DLD1 (cell line): ENCODE measurements around the gene GPR173.

Experiments used
- in situ Hi-C: cut with HindIII; loops from 2 replicates; pipeline ENCODE4 v1.10.0; 2017; ENCODE audit warnings: low sequenced_read_pairs

GPR173 gene

DNA sequence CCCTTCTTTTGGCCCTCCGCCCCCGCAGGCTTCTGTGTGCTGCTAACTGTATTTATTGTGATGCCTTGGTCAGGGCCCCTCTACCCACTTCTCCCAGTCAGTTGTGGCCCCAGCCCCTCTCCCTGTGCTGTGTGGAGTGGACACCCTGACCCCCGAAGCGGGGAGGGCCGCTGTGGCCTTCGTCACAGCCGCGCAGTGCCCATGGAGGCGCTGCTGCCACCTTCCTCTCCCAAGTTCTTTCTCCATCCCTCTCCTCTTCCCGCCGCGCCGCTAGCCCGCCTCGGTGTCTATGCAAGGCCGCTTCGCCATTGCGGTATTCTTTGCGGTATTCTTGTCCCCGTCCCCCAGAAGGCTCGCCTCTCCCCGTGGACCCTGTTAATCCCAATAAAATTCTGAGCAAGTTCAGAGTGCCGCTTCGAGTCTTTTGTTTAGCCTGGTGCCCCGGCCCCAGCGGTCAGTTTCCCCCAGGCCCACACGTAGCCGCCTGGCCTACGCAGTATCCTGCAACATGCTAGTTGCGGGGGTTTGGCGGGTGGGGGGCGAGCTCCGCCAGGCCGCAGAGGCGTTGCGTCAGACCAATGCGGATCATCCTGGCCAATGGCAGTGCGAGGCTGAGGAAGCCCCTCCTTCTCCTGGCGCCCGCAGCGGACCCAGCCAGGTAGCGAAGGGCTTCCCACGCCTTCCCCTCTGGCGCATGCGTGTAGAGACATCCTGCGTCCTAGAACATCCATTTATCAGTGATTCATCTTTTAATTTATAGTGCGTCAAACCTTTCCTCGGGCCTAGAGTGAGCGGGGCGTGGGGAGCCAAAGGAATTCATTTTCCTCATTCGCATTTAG lies 39.8 kb downstream of the GPR173 start:
- in situ Hi-C loops = no loop called here

- in situ Hi-C loops = no loop called here
These were observed 40.7 kb downstream of the GPR173 start for GRCh38 chrX:53089224-53089842.

DNA sequence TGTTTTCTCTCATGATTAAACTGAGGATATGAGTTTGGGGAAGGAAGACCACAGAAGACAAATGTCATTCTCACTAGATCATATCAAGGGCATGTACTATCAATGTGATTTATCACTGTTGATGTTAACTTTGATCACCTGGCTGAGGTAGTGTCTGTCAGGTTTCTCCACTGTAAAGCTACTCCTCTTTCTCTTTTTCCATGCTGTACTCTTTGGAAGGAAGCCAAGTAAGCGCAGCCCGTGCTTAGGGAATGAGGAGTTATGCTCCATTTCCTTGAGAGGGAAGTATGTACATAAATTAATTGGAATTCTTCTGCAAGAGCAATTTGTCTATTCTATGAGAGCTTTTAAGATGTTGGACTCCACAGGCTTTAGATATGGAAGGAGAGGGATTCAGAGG lies 41.3 kb downstream of the GPR173 start:
- in situ Hi-C loops = no loop called here

DNA sequence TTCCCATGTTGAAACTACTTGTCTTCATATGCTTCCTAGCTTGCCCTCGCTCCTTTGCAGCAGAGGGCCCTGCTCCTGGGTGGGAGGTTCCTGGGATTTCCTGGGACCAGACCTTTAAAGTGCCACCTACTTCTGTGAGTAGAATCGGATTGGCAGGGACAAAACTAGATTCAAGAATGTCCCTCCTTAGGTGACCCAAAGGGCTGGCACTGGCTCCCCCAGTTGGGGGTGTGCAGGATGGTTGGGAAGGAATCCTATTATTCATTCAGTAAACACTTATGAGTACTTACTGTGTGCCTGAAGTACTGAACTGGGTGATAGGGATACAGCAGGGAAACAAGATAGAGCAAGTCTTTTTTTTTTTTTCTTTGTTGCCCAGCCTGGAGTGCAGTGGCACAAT lies 42.8 kb downstream of the GPR173 start:
- in situ Hi-C loops = no loop called here

GRCh38 chrX:53093177-53093655 lies 44.6 kb downstream of the GPR173 start:
- in situ Hi-C loops = no loop called here

DNA sequence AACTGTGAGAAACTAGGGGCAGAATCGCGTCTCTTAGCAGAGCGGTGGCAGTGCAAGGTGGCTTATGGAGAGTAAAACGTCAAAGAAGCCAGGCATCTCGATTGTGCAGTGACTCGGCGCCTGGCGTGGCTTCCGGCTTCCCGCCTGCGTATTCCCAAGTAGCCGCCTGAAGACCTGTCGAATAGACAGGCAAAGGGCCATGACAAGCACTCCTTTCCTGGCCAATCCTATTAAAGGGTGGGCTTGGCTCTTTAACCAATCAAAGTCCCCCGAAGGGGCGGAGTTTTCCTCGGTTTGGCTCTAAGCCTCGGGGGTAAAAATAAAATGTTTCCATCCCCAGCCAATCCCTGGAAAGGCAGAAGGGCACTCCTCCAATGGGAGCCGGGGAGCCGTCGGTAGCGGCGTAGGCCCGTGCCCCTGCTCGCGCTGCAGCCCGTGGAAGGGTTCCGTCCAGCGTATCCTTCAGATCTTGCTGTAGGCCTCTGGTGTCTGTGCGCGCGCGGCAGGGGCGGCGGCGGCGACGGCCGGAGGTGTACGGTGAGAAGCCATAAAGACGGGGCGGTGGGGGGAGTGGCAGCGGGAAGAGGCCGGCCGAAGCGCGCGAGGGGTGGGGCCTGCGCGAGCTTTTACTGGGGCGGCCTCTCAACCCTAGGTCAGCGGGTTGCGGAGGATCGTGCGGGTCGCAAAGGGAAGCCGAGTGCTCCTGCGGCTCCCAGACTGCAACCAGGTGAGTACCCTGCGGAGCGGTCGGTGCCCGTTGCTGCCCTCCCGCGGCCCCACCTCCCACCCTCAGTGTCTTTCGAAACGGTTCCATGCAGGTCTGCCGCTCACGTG lies 45.4 kb downstream of the GPR173 start, which contains the start of gene KANTR:
Gene KANTR, plus strand, starts transcription at position 395 of the 834 bp plus-strand sequence. CDS start 30,131 bp downstream, outside the sequence.
- in situ Hi-C loops = no loop called here

- in situ Hi-C loops = no loop called here
These were observed 46.0 kb downstream of the GPR173 start for GRCh38 chrX:53094582-53094905.

GRCh38 chrX:53095796-53096195 lies 47.2 kb downstream of the GPR173 start:
- in situ Hi-C loops = no loop called here

DNA sequence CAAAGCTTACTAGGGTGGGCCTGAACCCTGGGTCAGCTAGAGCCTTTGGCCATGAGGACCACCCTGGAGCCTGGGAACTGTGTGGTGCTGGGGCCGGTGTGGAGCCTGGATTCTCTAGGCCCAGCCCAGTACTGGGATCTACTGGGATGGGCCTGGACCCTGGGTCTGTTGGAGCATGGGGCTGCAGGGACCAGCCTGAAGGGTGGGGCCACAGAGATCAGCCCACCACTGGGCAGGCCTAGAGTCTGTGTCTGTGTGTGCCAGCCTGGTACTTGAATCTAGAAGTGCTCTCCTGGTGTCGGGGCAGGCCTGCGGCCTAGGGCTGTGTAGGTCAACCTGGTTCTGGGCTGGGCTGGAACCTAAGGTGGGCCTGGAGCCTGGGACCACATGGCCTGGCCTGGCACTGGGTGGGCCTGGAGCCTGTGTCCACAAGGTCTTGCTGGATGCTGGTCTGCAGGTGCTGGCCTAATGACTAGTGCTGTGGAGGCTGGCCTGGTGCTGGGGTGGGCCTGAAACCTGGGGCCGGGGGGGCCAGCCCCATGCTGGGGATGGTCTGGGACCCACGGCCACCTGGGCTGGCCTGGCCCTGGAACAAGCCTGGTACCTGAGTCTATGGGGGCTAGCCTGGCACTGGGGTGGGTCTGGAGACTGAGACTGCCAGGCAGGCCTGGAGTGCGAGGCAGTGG lies 66.4 kb downstream of the GPR173 start:
- in situ Hi-C loops = no loop called here

GRCh38 chrX:53115550-53115874 lies 66.9 kb downstream of the GPR173 start:
- in situ Hi-C loops = no loop called here

DNA sequence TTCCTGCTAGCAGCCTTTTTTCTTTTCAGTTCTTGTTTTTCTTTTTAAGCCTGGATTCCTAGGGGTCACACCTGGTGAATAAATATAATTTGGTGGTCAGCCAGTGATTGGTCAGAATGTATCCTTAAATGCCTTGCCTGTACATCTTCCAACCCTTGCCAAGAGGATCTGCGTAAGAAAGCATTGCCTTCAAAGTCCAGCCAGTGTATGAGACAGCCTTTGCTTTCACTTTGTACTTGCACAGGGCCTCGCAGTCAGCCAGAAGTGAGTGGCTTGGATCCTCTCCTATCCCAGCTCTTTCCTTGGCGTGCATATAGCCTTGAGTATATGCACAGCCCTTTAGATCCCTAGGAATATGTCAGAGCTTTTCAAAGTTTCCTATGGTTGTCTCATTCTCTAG lies 67.5 kb downstream of the GPR173 start:
- in situ Hi-C loops = no loop called here

DNA sequence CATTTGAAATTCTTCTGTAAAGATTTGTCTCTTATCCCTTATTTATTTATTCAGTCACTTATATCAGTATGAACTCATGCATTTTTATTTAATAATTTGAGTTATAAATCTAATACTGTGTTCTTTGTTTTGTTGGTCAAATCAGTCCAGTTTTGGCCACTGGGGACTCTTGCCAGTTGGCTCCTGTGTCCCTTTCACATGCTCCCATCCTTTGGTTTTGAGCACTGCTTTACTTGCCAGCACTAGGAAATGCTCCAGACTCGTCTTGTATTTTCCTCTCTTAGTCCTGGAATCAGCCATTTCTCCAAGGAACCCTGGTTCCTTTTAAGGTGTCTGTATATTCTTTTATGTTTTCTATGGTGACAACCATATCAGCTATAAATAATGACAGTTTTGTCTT lies 73.4 kb downstream of the GPR173 start:
- in situ Hi-C loops = no loop called here

DNA sequence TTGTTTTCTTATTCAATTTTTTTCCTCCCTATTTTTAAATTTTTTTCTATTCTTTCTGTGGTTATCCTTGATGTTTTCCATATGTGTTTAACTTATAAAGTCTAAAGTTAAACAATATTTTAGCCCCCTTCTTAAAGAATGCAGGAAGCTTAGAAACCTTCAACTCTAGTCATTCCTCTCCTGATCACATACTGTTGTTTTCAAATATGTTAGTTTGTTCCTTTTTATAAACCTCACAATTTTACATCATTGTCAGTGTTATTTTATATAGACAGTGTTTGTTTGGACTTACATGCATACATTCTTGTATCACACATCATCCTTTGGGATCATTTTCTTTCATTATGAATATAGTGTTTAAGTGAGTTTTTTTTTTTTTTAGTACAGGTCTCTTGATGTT lies 76.9 kb downstream of the GPR173 start:
- in situ Hi-C loops = no loop called here

DNA sequence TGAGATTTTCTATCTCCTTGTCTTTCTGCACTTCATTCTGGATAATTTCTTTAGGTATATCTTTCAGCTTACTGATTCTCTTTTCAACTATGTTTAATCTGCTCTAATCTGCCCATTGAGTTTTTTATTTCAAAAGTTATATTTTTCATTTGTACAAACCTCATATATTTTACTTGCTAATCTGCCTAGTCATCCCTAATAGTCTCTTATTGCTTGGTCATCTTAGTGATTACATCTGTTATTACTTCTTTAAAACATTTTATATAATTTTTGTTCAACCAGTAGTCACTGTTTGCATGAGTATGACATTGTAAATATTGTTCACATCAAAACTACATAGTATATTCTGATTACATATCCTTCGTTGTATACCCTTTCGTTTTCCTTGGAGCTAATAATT lies 77.8 kb downstream of the GPR173 start:
- in situ Hi-C loops = no loop called here

GRCh38 chrX:53128097-53128749 lies 79.6 kb downstream of the GPR173 start:
- in situ Hi-C loops = no loop called here
